HEK293 (cell line): ENCODE results near the gene OLR1.

Experiments
- CTCF ChIA-PET: fragments of 350-600 bp; formaldehyde crosslinking; extraction: SDS; loops from one replicate; lab custom pipeline; 2021; ENCODE audit warnings: antibody characterized with exemption; lab: Yijun Ruan, JAX
- POLR2A ChIA-PET: fragments of 300-600 bp; formaldehyde crosslinking; extraction: SDS; loops from one replicate; lab custom pipeline; 2020; ENCODE audit warnings: antibody characterized with exemption, inconsistent platforms; lab: Yijun Ruan, JAX
- H3K27ac ChIP-seq: fragments of 200-500 bp; sonication (Bioruptor generic); 2 replicates; pipeline ENCODE4 v1.5.1; 2014; ENCODE audit warnings: low read depth, low read length, control low read depth, inconsistent platforms; ENCODE audit errors: extremely low read depth
- H3K36me3 ChIP-seq, 2 experiments: fragments of 200-500 bp in 1 of 2; sonication (Bioruptor generic) in 1 of 2; 1 replicate in 1 of 2; 2 replicates in 1 of 2; pipeline ENCODE4 v1.5.1; 2014 to 2017; ENCODE audit warnings: inconsistent platforms in 2 of 2, low read length in 2 of 2; ENCODE audit not compliant: control insufficient read depth in 2 of 2, insufficient read depth in 1 of 2
- H3K4me1 ChIP-seq: fragments of 200-500 bp; sonication (Bioruptor generic); 2 replicates; pipeline ENCODE4 v1.5.1; 2014; ENCODE audit warnings: mild to moderate bottlenecking, low read length, inconsistent platforms; ENCODE audit not compliant: control insufficient read depth, insufficient read depth
- H3K4me3 ChIP-seq: 2 replicates; pipeline ENCODE4 v1.5.1; 2011; ENCODE audit warnings: low read depth, mild to moderate bottlenecking, control low read depth, low read length, moderate library complexity
- H3K9me3 ChIP-seq: fragments of 200-500 bp; sonication (Bioruptor generic); 2 replicates; pipeline ENCODE4 v1.5.1; 2014; ENCODE audit warnings: low read depth, low read length, inconsistent platforms; ENCODE audit not compliant: control insufficient read depth, insufficient read depth
- BCL11A ChIP-seq: fragments of 450-650 bp; formaldehyde crosslinking; IDR thresholded peaks from 2 replicates; pipeline ENCODE4 v1.5.1; 2016; ENCODE audit warnings: low read depth, missing biosample characterization, missing genetic modification characterization
- ELK4 ChIP-seq: IDR thresholded peaks from 2 replicates; pipeline ENCODE4 v1.6.1; 2011; ENCODE audit warnings: mild to moderate bottlenecking, low read depth, low read length, borderline replicate concordance
- GFI1B ChIP-seq: fragments of 450-650 bp; formaldehyde crosslinking; IDR thresholded peaks from 2 replicates; pipeline ENCODE4 v1.5.1; 2016; ENCODE audit warnings: missing biosample characterization, missing genetic modification characterization
- KLF16 ChIP-seq: fragments of 450-650 bp; formaldehyde crosslinking; IDR thresholded peaks from 2 replicates; pipeline ENCODE4 v1.5.1; 2017; ENCODE audit warnings: missing biosample characterization, missing genetic modification characterization
- KLF17 ChIP-seq: fragments of 450-650 bp; formaldehyde crosslinking; IDR thresholded peaks from 2 replicates; pipeline ENCODE4 v1.5.1; 2016; ENCODE audit warnings: missing biosample characterization, missing genetic modification characterization
- SCRT2 ChIP-seq: fragments of 450-650 bp; formaldehyde crosslinking; IDR thresholded peaks from 2 replicates; pipeline ENCODE4 v1.5.1; 2016; ENCODE audit warnings: missing biosample characterization, missing genetic modification characterization
- TCF7L2 ChIP-seq: IDR thresholded peaks from 2 replicates; pipeline ENCODE4 v1.6.1; 2011; ENCODE audit warnings: low read depth, mild to moderate bottlenecking, inconsistent platforms, low read length, moderate library complexity, borderline replicate concordance
- ZBTB21 ChIP-seq: fragments of 450-650 bp; formaldehyde crosslinking; IDR thresholded peaks from 2 replicates; pipeline ENCODE4 v1.5.1; 2017; ENCODE audit warnings: missing biosample characterization, missing genetic modification characterization
- ZBTB8A ChIP-seq: fragments of 450-650 bp; formaldehyde crosslinking; IDR thresholded peaks from 2 replicates; pipeline ENCODE4 v1.5.1; 2016; ENCODE audit warnings: missing biosample characterization, missing genetic modification characterization
- ZFP41 ChIP-seq: fragments of 450-650 bp; formaldehyde crosslinking; IDR thresholded peaks from 2 replicates; pipeline ENCODE4 v1.5.1; 2016; ENCODE audit warnings: missing biosample characterization, missing genetic modification characterization, borderline replicate concordance
- ZNF155 ChIP-seq: fragments of 450-650 bp; formaldehyde crosslinking; IDR thresholded peaks from 2 replicates; pipeline ENCODE4 v1.5.1; 2016; ENCODE audit warnings: missing biosample characterization, missing genetic modification characterization
- ZNF23 ChIP-seq: fragments of 450-650 bp; formaldehyde crosslinking; IDR thresholded peaks from 2 replicates; pipeline ENCODE4 v1.5.1; 2016; ENCODE audit warnings: missing biosample characterization, missing genetic modification characterization, borderline replicate concordance
- ZNF24 ChIP-seq: fragments of 450-650 bp; formaldehyde crosslinking; IDR thresholded peaks from 2 replicates; pipeline ENCODE4 v1.5.1; 2016; ENCODE audit warnings: missing biosample characterization, missing genetic modification characterization
- ZNF37A ChIP-seq: fragments of 450-650 bp; IDR thresholded peaks from 2 replicates; pipeline ENCODE4 v1.5.1; 2018; ENCODE audit warnings: missing biosample characterization, missing genetic modification characterization
- ZNF391 ChIP-seq: fragments of 450-650 bp; formaldehyde crosslinking; IDR thresholded peaks from 2 replicates; pipeline ENCODE4 v1.5.1; 2016; ENCODE audit warnings: low read depth, missing biosample characterization, missing genetic modification characterization, borderline replicate concordance
- ZNF398 ChIP-seq: fragments of 450-650 bp; formaldehyde crosslinking; IDR thresholded peaks from 2 replicates; pipeline ENCODE4 v1.5.1; 2017; ENCODE audit warnings: missing biosample characterization, missing genetic modification characterization
- ZNF473 ChIP-seq: fragments of 450-650 bp; formaldehyde crosslinking; IDR thresholded peaks from 2 replicates; pipeline ENCODE4 v1.5.1; 2017; ENCODE audit warnings: missing biosample characterization, missing genetic modification characterization
- ZNF707 ChIP-seq: fragments of 450-650 bp; formaldehyde crosslinking; IDR thresholded peaks from 2 replicates; pipeline ENCODE4 v1.5.1; 2016; ENCODE audit warnings: missing biosample characterization, missing genetic modification characterization
- ZNF768 ChIP-seq: fragments of 450-650 bp; formaldehyde crosslinking; IDR thresholded peaks from 2 replicates; pipeline ENCODE4 v1.5.1; 2018; ENCODE audit warnings: missing biosample characterization, mild to moderate bottlenecking, missing genetic modification characterization

The OLR1 gene

GRCh38 chr12:10159280-10159679, 12.7 kb downstream of the OLR1 start:
- H3K27ac ChIP-seq, result no peak overlapping the region
- ChIA-PET CTCF (interaction anchor here (0.6 to 1.2 kb wide), 4 partner anchors 45 to 206 kb away, joined by 3 to 5 read pairs (median 4); no protein-coding TSS in a partner anchor), POLR2A (no interaction called here)
- TF ChIP-seq SCRT2 (tag by site-specific recombination) (no peak), ZNF391 (tag by site-specific recombination) (no peak), KLF17 (no peak), ZNF707 (no peak), ZNF37A (tag by site-specific recombination) (no peak), ZNF23 (no peak), ZNF473 (tag by site-specific recombination) (no peak), BCL11A (tag by site-specific recombination) (no peak), ZBTB21 (no peak), GFI1B (tag by site-specific recombination) (no peak), ZNF398 (tag by site-specific recombination) (no peak), ZBTB8A (tag by site-specific recombination) (no peak), TCF7L2 (no peak), ZFP41 (tag by site-specific recombination) (no peak), ELK4 (no peak), ZNF155 (tag by site-specific recombination) (no peak), ZNF24 (tag by site-specific recombination) (no peak)
- no peaks in the 10 kb centered on the region for H3K36me3 ChIP-seq
- H3K9me3 ChIP-seq, result no peaks in the 10 kb centered on the region
- H3K4me3 ChIP-seq, result no peak overlapping the region
- no peaks in the 10 kb centered on the region for H3K4me1 ChIP-seq

GRCh38 chr12:10158406-10158805, 13.5 kb downstream of the OLR1 start:
- ChIA-PET CTCF (interaction anchor here (0.7 kb wide), 1 partner anchor 1993 kb away, joined by 3 read pairs; no protein-coding TSS in a partner anchor), POLR2A (no interaction called here)
- Histone ChIP-seq H3K9me3 (no peaks in the 10 kb centered on the region), H3K36me3 (no peaks in the 10 kb centered on the region), H3K4me3 (no peak overlapping the region), H3K27ac (no peak overlapping the region), H3K4me1 (no peaks in the 10 kb centered on the region)
- no peak for TF ChIP-seq ZNF155 (tag by site-specific recombination)

- Histone ChIP-seq H3K9me3 (no peaks in the 10 kb centered on the region), H3K27ac (no peak overlapping the region), H3K36me3 (no peaks in the 10 kb centered on the region), H3K4me3 (no peak overlapping the region), H3K4me1 (no peaks in the 10 kb centered on the region)
- ChIA-PET CTCF (interaction anchor here (1.2 to 2.2 kb wide), 2 partner anchors 14 to 54 kb away, joined by 3 to 5 read pairs; no protein-coding TSS in a partner anchor), POLR2A (no interaction called here)
- no peak for TF ChIP-seq TCF7L2
- TF ChIP-seq KLF16 (tag by site-specific recombination), result no peak
- TF ChIP-seq ZNF768 (tag by site-specific recombination), result no peak
Observed at GRCh38 chr12:10155966-10156365, 16.0 kb downstream of the OLR1 start.
